GM19455 (cell line): ENCODE results near the gene MRNIP.
"Not testable (repeated sequence)": the region's sequence is repeated elsewhere in the genome, so short reads cannot be mapped to it uniquely, and the experiment has no call there.

Experiments used
- ATAC-seq: cut with Tn5 transposase; IDR thresholded peaks from one replicate; pipeline ENCODE4 v1.9.1; 2021; ENCODE audit not compliant: unreplicated experiment

The MRNIP gene

DNA sequence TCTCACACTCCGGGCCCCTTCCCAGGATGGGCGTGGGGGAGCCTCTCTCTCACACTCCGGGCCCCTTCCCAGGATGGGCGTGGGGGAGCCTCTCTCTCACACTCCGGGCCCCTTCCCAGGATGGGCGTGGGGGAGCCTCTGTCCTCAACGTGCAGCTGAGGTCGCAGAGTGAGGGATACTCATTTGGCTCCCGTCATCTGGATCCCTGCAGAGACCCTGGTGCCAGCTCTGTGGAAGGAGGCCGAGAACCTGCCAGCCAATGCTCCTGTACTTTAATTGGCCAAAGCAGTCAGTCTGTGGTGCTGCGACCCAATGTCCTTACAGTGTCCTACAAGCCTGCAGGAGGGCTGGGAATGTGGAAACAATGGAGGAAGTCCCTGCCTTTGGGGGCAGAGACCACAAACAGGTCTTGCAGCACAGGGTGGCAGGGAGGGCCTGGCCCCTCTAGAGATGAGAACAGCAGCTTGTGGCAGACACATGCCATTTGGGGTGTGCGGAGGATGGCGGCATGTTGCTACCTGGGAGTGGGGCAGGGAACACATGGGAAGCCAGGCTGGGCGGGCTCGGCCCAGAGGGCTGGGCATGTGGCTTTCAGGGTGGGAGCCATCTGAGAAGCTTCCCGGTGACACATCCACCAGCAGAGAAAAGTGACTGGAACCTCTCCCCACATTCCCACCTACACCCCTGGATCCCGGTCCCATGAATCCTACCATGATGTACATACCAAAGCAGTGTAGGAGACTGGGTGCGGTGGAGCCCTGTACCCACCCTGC, 13.6 kb upstream of the MRNIP start:
- ATAC-seq, result no peak

DNA sequence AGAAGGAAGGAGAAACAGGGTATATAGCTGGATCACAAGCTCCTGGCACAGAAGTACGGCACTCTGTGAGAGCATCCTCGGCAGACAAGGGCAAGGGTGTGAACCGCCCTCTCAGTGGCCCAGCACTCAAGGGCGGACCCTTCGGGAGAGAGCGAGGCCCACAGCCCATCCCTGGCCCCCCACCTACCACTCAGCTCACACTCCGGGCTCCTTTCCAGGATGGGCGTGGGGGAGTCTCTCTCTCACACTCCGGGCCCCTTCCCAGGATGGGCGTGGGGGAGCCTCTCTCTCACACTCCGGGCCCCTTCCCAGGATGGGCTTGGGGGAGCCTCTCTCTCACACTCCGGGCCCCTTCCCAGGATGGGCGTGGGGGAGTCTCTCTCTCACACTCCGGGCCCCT, 12.9 kb upstream of the MRNIP start:
- not testable (repeated sequence) for ATAC-seq

DNA sequence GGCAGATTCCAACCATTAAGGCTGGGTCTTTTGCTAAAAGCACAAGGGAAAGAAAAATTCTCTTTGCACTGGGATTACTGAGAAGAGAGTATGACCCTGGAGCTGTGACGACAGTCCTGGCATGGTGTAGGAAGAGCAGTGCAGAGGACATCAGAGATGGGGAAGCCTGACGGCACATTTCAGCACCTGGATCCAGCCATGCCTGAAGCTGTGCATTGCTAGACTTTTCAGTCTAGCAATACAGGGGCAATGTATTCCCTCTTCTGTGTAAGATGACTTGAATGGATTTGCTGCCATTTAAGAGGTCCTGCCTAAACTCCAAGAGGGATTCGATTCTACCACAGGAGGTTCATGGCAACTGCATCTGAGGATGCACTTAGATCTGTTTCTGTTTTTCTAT, 12.3 kb upstream of the MRNIP start:
- no peak for ATAC-seq

DNA sequence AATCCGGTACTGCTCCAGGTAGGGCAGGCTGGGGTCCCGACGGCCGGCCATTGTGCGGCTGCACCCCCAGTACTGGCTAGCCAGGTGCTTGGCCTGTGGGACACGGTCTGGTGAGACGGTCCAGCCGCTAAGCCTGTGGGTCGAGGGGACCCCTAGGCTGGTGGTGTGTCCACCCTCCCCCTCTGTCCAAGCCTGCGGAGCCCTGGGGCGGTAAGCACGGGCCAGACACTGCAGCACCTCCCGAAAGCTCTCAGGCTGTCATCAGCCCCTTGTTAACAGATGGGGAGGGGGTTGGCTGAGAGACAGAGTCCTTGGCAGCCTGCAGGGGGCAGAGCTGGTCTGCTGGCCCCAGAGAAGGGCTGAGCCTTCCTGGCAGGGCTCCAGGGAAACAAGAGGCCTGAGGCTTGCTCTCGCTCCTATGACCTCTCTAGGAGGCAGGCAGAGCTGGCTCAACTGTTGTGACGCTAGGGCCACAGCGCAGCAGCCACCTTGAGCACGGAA, 11.8 kb upstream of the MRNIP start:
- no peak for ATAC-seq

DNA sequence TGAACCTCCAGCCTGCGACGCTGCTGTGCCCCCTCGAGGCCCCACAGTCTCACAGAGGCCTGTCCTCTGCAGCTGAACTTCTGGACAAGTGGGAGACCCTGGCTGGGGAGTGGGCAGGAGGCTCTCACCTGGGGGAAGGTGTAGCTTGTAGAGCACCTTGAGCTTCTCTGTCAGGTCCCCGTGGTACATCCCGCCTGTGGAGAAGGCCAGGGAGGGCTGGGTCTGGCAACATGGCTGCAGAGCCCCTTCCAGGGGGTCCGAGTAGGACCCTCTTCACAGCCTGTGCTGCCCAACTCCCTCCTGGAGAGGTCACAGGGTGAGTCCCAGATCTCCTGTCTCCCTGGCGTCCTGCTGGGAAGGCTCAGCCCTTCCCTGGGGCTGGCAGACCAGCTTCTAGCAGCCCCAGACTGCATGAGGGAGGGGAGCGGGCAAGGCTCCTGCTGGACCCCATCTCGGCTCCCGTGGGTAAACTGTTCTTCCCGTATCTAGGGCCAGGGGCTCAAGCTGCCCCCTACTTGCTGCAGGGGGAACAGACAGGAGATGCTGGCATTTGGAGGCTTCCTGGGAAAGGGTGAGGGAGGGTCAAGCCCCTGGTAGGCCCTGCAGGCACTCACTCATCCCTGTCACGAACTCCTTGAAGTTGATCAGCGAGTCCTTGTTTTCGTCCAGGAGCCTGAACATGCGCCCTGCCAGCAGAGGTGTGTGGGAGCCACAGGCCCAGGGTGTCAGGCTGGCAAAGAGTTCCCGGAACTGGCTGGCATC, 11.2 kb upstream of the MRNIP start:
- ATAC-seq, result no peak

DNA sequence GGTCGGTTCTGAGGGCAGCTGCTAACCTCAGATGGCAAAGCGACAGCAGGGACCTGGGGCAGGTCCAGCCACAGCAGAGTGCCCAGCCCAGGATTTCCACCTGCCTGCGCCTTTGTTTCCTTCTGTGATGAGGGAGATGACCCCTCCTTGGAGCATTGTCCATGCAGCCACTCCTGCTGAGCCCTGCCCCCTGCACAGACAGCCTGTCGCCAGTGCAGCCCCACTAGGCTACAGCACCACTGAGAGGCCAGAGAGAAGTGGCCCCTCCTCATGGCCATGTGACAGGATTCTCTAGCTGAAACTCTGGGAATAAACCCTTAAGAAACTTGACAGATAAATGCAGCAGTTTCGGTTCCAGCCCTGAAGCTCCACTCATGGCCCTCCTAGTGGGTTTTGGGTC, 10.5 kb upstream of the MRNIP start:
- no peak for ATAC-seq

DNA sequence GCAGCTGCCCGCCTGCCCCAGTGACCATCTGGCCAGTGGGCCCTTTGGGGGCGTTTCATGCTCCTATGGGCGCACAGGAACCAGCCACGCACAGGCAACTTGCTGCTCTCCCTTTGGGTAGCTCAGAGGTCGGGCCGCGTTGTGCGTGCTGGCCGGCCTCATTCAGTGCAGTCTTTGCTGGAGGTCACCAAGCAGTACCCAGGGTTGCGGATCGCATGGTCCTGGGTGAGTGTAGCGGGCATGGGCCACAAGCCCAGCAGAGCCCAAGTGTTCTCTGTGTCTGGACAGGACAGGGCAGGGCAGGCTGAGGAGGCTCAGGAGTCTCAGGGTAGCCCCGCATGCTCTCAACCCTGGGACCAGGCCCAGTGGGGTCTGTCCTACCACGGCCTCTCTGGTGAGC, 9.9 kb upstream of the MRNIP start:
- no peak for ATAC-seq

DNA sequence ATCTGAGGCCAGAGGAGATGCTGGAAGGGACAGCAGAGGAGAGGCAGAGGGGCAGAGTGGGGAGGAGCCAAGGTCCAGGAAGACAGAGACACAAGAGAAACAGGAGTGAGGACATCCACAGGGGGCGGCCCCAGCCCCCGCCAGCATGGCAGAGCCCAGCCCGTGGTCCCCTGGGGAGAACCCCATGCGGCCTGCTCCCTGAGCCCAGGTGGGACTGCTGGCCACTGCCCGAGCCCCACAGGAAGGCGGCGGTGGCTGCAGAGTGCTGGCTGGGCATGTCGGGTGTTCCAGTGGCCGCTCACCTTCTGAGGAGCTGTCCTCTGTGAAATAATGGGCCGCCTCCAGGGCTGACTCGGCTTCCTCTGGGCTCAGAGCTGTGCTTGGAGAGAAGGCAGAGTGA, 8.9 kb upstream of the MRNIP start:
- ATAC-seq, result no peak

DNA sequence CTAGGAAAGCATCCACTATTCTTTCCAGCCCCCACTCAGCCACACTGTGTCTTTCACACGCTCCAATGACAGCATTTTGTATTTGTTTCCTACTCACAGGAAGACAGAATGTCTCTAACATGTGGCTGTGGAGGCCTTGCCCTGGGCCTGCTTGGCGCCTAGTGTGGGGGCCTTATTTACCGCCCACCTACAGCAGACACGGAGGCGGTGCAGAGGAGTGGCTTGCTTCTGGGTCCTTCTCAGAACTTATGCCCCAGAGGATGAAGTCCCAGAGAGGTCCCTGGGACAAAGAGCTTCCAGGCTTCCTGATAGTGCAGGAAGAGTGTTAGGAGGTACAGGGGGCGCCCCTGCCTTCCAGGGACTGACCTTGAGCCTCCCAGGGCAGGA, 8.5 kb upstream of the MRNIP start:
- no peak for ATAC-seq

DNA sequence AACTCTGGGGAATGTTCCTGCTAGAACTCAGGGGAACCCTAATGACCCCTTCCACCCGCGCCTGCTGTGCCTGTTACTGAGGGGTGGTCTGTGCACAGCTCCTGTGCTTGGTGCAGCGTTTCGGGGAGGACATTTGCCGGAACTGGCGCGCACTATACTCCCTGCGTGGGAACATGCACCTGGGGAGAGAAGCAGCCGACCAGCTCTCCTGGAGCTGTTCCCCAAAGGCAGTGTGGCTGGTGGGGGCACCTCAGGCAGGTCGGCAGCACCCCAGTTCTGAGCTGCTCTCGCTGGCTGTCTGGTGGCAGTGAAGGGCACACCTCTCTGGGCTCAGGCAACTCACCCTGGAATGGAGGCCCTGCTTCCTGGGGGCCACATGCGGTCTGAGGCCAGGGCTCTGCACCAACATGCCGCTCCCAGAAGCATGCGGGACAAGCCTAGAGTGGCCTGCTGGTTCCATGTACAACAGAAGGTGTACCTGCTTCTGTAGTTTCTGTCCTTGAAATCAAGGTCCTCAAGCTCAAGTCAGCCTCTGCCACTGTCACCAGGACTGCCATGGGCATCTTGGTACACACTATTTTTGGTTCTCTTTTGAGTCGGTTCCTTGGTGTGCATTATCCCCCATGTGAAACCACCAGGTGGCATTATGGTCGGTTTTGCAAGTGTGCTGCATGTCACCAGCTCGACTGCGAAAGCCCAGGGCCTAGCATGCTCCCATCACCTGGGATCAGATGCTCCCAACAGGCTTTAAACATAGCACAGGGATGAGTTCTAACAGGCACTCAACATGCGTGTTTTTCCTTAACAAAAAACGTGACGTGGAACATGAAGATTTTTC, 7.8 kb upstream of the MRNIP start:
- ATAC-seq, result no peak

DNA sequence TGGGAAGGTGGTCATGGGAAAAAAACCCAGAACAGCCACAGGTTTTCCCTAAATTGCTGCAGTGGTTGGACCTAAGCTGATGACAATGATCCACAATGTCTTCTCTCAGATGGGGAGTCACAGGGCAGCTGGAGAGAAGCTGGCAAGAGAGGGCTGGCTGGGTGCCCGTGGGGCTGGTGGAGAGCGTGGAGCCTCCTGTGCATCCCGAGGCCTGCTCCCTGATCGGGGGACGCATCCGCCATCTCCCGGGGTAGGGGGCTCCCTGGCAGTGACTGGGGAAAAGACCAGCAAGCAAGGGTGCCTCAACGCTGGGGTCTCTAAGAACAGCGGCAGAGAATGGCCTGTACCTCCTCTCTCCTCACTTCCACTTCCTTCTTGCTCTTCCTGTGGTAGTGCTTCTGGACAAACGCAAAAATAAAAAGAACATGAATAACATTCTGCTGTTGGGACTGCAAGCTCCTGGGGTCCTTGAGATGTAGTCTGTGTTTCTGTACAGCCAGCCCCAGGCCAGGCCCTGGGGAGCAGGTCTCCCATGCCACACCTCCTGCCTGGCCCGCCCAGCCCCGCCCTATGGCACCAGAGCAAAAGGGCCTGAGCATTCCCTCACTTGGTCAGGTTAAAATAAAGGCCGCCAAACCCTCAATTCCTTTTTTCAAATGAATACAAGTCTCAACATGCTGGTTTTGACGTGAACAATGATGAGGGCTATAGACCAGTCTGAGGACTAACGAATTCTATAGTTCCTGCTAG, 7.0 kb upstream of the MRNIP start:
- ATAC-seq, result no peak

DNA sequence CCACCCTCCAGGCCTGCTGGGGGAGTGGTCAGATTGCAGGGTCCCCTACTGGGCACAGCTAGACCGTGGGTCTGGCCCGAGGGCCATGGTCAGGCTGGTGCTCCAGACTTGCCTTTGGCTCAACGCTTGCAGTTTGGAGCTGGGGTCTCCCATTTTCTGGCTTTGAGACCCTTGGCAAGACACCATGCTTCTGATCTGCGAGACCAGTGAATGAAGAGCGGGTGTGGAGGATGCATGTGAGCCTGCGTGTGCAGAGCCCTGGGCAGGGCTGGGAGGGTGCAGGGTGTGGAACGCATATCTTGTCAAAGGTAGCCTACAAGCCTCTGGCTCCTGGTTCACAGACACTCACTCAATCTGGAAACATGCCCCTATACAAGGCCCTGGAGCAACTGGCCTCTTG, 6.1 kb upstream of the MRNIP start:
- ATAC-seq, result no peak

DNA sequence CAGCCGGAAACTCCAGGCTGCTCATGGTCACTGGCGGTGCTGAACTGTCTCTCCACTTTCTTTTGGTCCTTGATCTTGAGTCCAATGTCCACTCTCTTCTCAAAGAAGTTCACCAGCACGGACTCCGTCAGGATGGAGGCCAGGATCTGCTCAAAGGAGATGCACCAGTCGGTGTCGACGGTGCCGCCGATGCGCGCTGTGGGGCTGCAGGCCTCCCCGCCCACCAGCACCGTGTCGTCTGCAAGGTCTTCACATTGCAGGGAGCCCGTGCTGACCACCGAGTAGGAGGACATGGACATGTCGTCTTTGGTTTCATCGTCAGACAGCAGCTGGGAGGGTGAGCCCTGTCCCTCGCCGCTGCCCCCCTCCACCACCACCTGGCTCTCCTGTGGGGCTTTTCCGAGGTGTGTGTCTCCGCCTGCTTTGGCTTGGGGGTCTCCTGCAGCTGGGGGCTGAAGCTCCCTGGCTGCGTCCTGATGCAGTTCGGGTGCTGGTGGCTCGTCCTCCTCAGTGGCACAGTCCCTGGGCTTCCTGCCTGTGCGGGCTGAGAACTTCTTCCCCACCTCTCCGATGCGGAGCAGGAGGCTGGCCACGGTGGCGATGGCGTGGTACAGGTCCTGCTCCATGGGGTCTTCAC, 5.0 kb upstream of the MRNIP start:
- ATAC-seq, result no peak

DNA sequence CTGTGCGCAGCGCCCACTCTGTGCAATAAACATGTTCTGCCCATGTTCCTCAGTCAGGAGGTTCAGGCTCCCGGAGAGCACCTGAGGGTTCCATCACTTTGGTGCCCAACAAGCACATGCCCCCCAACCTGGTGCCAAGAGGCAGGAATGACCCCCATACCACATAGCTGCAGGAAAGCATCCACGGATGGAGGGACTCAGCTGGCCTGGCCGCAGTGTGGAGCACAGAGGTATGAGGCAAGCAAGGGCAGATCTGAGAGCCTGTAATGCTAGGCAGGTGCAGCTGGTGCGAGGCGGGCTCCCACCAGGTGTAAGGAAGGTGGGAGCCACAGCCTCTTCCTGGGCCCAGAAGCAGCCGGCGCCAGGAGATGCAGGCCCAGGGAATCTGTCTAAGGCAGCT, 4.3 kb upstream of the MRNIP start:
- ATAC-seq, result no peak

DNA sequence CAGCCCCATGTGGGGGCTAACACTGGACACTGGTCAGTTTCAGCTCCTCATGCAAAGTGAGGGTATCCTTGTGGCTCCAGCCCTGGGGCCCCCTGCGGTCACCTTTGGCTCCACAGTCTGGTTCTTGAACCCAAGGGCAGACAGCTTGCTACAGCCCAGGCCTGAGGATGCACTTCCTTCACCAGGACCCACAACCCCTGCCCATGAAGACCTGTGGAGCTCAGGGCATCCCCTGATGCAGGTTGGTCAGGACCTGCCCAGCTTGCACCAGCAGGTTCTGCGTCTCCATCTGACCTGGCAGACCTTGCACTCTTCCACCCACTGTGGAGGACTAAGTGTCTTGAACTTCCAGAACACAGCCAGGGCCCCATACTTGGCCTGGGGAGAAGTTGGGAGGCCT, 3.7 kb upstream of the MRNIP start:
- no peak for ATAC-seq

DNA sequence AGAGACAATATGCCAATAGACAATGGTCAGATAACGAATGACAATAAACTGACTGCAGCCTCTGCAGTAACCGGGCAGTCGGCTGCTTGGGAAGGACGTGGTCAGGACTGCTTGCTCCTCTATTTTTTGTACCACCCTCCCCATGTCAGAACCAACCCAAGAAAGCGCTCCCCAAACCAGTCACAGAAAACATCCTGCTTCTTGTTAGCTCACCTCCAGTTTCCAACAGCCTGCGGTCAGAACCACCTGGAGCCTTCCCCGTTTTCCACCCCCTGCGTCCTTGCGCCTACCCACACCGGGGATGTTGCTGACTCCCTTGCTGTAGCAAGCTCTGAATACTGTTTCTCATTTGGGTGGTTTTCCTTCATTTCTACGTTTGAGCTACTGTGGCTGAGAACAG, 1.7 kb upstream of the MRNIP start:
- ATAC-seq, result no peak

DNA sequence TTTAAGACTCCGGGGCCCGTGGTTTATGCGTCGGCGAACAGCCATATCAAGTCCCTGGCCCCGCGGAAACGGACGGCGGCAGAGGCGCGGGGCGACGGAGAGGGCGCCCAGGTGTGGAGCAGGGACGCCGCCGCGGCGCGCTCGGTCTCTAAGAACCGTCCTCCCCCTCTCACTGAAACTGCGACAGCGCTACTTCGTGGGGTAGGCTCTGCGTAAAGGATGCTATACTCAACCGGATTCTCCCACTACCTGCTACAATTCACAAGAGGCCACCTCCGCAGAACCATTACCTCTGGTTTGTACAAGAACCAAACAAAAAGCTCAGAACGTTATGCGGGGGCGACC, 404 bp downstream of the MRNIP start:
- peak; percentile 48 for ATAC-seq

DNA sequence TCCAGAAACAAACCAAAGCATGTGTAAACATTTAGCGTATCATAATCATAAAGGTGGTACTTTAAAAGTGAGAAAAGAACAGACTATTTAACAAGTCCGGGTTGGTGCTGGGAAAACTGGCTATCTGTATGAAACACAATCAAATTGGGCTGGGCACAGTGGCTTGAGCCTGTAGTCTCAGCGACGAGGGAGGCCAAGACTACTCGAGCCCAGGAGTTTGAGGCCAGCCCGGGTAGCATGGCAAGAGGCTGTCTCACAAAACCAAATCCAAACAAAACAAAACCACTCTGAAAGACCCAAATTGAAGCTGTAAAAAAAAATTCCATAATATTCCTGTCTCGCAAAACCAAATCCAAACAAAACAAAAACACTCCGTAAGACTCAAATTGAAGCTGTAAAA, 4.3 kb downstream of the MRNIP start:
- no peak for ATAC-seq

DNA sequence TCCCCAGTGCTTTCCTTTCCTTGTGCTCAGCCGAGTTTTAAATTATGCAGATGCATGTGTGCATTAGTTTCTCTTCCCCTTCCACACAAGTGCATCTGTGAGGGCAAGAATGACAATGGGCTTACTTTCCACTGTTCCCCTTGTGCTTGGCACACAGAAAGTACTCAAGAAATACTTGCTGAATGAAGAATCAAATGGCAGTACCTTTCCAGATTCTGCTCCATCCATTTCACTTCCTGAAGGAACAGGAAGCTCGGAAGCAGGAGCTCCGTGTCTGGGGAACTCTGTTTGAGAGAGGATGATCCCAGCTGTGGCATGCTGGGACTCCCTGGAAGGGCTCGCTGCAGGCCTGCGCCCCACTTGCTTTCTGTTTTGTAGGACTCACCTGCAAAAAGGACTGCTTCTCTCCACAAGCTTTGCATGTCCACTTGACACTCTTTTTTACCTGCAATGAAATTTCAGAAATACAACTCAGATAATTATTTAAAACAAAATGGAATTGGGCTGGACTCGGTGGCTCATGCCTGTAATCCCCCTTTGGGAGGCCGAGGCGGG, 5.5 kb downstream of the MRNIP start:
- ATAC-seq, result peak; percentile 48

DNA sequence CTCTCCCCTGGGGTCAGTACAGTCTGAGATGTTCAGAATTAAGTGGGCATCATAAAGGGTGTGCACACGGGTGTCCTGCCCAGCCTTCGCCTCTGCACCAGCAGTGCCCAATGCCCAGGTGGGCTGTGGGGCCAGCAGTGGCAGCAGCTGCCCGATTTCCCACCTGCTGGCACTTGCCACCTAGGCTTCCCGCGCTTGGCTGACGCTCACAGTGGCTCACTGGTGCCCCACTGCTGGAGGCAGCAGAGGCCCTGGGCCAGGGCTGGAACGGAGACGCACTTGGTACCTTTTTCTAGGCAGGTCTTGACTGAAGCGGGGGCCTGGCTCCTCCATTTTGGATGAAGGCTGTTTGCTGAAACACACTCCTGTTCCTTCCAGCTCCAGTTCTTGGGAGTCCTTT, 17.0 kb downstream of the MRNIP start:
- ATAC-seq, result no peak
